IMR-90 (cell line): Measurements from ENCODE around the gene SLC29A3.

Experiments
- CEBPB ChIP-seq: IDR thresholded peaks from 2 replicates; pipeline ENCODE4 v1.6.1; 2012; ENCODE audit warnings: low read depth, low read length, improper control_type of control experiment
- CHD1 ChIP-seq: IDR thresholded peaks from 2 replicates; pipeline ENCODE4 v1.6.1; 2012; ENCODE audit warnings: low read depth, low read length, improper control_type of control experiment
- CTCF ChIP-seq: conservative IDR thresholded peaks from 2 replicates; pipeline ENCODE4 v1.5.1; 2012; ENCODE audit warnings: mild to moderate bottlenecking, low read depth, low read length, improper control_type of control experiment
- FOS ChIP-seq: fragments of 150-350 bp; IDR thresholded peaks from 2 replicates; pipeline ENCODE4 v1.6.1; 2016; ENCODE audit warnings: low read depth, low read length
- MAFK ChIP-seq: IDR thresholded peaks from 2 replicates; pipeline ENCODE4 v1.6.1; 2012; ENCODE audit warnings: low read depth, low read length, improper control_type of control experiment
- MAZ ChIP-seq: IDR thresholded peaks from 2 replicates; pipeline ENCODE4 v1.6.1; 2012; ENCODE audit warnings: low read depth, mild to moderate bottlenecking, low read length, improper control_type of control experiment, moderate library complexity, borderline replicate concordance
- MXI1 ChIP-seq: IDR thresholded peaks from 2 replicates; pipeline ENCODE4 v1.6.1; 2012; ENCODE audit warnings: low read depth, mild to moderate bottlenecking, low read length, moderate library complexity, borderline replicate concordance
- NFE2L2 ChIP-seq: fragments of 150-350 bp; IDR thresholded peaks from 2 replicates; pipeline ENCODE4 v1.6.1; 2016; ENCODE audit warnings: low read depth, mild to moderate bottlenecking, low read length
- POLR2A ChIP-seq: IDR thresholded peaks from 2 replicates; pipeline ENCODE4 v1.6.1; 2012; ENCODE audit warnings: mild to moderate bottlenecking, low read depth, low read length
- RCOR1 ChIP-seq: IDR thresholded peaks from 2 replicates; pipeline ENCODE4 v1.6.1; 2012; ENCODE audit warnings: mild to moderate bottlenecking, low read length, improper control_type of control experiment; ENCODE audit not compliant: insufficient replicate concordance
- RFX5 ChIP-seq: IDR thresholded peaks from 2 replicates; pipeline ENCODE4 v1.8.0; 2012; ENCODE audit warnings: low read depth, mild to moderate bottlenecking, low read length, moderate library complexity
- SMC3 ChIP-seq: fragments of 150-350 bp; IDR thresholded peaks from 2 replicates; pipeline ENCODE4 v1.6.1; 2016; ENCODE audit warnings: low read depth, mild to moderate bottlenecking, antibody characterized with exemption, low read length, moderate library complexity
- USF2 ChIP-seq: fragments of 150-350 bp; IDR thresholded peaks from 2 replicates; pipeline ENCODE4 v1.6.1; 2017; ENCODE audit warnings: mild to moderate bottlenecking, antibody characterized with exemption, low read length, low read depth

- TF ChIP-seq CEBPB (no peak), POLR2A (no peak), CHD1 (no peak), MAZ (no peak), CTCF (no peak), USF2 (no peak), NFE2L2 (no peak), RCOR1 (no peak), MAFK (no peak), FOS (no peak), SMC3 (no peak), MXI1 (no peak), RFX5 (no peak)
These were observed 34.4 kb upstream of the SLC29A3 start for GRCh38 chr10:71284544-71285179.
